Left renal cortex interstitium (tissue), 4 donors: ENCODE measurements around the gene ZSCAN12. TPM values are rescaled to one million over a fixed set of nuclear protein-coding genes. Genes with fewer than 3 reads are reported as not detected.
"Not testable (repeated sequence)": the region's sequence is repeated elsewhere in the genome, so short reads cannot be mapped to it uniquely, and the experiment has no call there.

ENCODE experiments used
- DNase-seq, 4 donors: peaks; one replicate each; pipeline ENCODE4 v3.0.0-alpha.2; 2013; ENCODE audit warnings: low read depth in 4 of 4, low spot score in 2 of 4, missing footprints in 1 of 4
- polyA plus RNA-seq, 4 donors: library from polyadenylated mRNA; unstranded; fragments of 120-200 nt; gene quantifications; one replicate each; pipeline ENCODE4 v1.2.1, GENCODE V29; 2013; ENCODE audit not compliant: insufficient read length in 4 of 4

The ZSCAN12 gene
- polyA plus RNA-seq, 4 donors, result 12.4 to 17.1 (median 15.6) TPM

DNA sequence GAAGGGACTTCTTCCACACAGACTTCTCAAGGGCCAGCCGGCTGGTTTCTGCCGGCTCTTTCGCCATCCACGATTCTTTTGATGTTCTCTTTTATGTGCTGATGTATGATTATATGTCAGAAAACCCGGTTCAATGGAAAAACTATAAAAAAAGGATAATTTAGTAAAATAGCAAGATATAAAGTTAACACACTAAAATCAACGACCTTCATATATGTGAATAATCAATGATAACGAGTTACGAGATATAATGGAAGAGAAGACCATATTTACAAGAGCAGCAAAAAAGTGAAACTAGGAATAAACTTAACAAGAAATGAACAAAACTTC, 540 bp upstream of the ZSCAN12 start:
- DNase-seq, result no peak

DNA sequence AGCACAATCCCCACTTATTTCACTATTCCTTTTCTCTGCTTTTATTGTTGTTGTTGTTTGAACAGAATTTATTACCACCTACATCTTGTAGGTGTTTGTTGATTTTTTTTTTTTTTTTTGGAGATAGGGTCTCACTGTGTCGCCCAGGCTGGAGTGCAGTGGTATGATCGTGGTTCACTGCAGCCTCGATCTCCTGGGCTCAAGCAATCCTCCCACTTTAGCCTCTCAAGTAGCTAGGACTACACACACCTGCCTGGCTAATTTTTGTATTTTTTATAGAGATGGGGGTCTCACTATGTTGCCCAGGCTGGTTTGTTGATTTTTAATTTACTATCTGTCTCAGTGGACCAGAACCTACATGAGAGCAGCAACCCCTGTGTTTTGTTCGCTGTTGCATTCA, 3.6 kb downstream of the ZSCAN12 start:
- DNase-seq, result no peak

DNA sequence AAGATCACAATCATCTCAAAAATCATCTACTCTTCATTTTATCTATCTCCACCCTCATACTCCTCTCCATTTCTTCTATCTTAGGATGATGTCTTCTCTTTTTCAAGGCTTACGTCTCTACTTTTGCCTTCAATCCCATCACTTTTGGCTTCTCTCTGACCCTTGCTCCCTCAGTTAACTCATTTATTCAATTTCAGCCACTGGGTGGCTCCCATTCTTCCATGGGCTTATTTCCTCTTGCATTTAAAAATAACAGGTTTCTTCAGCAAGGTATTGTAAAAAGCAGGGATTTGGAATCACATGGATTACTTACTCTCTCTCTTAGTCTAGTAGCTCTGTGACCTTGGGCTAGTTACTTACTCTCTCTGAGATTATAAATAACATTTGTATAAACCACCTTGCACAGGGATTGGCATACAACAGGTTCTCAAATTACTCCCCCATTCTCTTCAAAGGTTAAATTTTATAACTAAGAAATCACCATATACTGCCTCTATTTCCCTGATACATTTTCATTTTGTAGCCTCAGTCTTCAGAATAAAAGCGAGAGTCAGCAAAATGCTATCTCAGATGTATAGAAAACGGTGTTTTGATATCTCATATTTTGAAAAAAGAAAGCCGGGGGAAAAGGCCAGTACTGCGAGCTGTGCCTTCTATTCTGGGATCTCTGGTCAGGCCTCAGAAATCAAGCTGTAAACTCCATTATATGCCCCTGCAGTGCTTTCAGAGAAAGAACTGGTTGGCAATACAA, 5.5 kb downstream of the ZSCAN12 start:
- no peak for DNase-seq

DNA sequence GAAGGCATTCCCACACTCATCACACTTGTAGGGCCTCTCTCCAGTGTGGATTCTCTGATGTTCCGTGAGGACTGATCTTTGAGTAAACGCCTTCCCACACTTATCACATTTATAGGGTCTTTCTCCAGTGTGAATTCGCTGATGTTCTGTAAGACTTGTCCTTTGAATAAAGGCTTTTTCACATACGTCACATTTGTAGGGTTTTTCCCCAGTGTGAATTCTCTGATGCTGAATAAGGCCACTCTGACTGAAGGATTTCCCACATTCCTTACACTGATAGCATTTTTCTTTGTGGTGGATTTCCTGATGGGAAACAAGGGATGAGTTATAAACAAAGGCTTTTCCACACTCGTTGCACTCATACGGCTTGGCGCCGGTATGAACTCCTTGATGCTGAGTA, 8.9 kb downstream of the ZSCAN12 start:
- DNase-seq, result no peak

DNA sequence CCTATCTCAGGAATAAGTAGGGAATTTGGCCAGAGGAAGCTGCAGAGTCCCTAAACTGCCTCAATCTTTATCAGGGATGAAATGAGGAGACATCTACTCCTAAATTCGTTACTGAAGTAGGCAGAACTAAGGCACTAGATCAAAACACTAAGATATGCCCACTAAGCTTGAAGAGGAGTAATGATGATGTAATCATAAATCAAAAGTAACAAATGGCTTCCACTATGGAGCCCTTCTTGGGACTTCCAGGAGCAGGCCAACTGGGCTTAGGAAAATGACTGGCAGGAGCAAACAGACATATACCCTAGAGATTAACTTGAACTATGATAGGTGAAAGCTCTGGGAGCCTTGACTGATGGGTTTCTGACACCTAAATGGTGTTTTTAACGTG, 15.4 kb downstream of the ZSCAN12 start:
- DNase-seq, result no peak

DNA sequence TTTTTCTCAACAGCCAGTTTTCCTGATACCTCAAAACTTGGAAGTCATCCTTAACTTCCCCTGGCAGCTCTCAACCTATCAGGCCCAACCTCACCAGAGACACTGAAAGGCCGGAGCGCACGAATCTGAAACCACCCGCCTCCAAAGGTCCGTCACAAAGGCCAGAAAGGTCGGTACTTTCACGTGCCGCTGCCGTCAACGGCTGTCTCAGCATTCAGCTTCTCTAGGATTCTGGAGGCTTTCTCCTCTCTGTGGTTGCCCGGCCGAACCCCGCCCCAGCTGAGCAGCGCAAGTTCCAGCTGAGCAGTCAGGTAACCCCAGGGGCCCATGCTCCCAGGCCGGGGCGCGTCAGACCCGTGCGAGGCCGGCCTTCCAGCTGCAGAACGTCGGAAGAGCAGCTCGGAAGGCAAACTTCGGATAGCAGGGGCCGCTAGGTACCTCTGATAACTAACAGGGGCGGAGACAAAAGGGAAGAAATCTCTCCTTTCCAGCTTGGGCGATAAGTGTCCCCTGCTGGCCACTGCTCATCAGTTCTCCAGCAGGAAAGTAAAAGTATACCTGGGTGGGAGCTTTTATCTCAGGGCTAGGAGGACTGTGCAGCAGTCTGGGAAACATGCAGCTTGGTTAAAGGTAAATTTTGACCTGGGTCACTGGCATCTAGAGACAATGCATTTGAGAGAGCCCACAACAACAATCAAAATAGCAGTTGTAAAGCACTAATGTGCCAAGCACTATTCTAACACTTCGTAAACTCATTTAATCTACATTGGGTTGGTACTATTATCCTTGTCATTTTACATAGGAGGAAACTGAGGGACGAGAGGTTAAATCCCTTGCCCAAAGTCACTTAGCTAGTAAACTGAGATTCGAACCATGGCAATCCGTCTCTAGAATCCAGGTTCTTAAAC, 16.1 kb downstream of the ZSCAN12 start:
- peak; percentile 70 to 86 (median 82) for DNase-seq

DNA sequence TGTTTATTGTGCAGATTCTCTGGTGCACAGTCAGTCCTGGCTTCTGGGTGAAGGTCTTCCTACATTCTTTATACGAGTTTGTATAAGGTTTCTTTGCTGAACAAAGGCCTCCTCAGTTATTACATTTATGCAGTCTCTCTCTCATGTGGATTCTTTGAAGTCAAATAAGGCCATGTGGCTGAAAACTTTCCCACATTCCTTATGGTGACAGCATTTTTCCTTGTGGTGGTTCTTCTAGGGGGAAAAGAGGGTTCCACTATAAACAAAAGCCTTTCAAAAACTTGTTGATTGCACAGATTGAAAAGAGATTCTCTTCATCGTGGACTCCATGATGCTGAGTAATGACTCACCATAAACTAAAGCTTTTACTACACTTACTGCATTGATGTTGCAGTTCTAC, 19.2 kb downstream of the ZSCAN12 start:
- no peak for DNase-seq

DNA sequence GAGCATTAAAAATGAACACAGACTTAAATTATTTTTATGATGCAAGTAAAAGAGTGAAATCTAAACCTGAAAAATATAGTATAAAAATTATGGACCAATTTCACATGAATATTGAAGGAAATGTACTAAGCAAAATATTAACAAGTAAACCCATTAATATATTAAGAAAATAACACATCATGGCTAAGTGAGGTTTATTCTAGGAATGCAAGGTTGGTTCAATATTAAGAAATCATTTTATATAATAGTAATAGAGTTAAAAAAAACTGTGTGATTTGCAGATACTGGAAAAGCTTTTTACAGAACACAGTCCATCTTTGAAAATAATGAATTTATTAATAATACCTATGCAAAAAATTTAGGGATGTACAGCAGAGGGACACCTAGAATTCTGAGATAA, 20.9 kb downstream of the ZSCAN12 start:
- no peak for DNase-seq

DNA sequence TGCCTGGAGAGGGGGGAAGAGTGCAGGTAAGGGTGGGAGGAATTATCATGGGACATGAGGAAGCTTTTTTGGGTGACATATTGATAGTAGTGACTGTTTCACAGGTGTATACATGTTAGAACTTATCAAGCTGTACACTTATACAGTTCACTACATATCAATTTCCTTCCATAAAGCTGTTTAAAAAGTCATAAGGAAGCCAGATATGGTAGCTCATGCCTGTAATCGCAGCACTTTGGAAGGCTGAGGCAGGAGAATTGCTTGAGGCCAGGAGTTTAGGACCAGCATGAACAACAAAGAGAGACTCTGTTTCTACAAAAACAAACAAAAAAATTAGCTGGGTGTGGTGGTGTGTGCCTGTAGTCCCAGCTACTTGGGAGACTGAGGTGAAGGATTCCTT, 21.7 kb downstream of the ZSCAN12 start:
- DNase-seq, result no peak

DNA sequence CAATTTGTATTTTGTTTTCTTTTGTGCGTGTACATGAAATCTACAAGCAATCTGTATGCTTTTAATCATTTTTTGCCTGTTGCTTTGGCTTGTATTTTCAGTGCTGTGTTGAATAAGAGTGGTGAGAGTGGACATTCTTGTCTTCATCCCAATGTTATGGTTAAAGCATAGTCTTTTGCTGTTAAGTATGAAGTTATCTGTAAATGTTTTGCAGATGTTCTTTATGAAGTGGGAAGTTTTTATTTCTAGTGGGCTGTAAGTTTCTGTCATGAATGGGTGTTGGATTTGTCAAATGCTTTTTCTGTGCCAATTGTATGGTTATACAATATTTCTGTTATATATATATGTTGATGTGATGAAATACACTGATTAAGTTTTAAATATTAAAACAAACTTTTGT, 25.6 kb downstream of the ZSCAN12 start:
- DNase-seq, result no peak

DNA sequence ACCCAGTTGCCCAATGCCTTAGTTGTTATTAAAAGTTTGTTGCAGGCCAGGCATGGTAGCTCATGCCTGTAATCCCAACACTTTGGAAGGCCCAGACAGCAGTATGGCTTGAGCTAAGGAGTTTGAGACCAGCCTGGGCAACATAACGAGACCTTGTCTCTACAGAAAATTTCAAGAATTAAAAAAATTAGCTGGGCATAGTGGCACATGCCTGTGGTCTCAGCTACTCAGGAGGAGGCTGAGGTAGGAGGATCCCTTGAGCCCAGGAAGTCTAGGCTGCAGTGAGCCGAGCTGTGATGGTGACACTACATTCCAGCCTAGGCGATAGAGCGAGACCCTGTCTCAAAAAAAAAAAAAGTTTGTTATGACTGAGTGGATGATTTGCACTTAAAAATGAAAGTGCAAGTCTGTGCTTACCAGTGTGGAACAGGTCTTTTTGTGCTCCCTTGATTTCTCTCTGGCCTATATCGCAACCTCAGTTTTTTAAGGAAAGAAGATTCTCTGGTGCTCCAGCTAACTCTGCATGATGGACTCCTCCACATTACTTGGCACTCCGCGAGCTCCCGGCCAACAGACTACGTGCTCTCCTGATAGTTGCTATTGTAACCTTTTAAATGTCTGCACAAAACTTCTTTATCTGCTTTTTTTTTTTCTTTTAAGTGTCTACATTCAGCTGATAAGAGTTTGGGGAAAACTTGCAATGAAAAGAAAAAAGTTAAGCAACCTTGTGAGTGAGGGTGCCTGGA, 27.7 kb downstream of the ZSCAN12 start:
- DNase-seq, result no peak

DNA sequence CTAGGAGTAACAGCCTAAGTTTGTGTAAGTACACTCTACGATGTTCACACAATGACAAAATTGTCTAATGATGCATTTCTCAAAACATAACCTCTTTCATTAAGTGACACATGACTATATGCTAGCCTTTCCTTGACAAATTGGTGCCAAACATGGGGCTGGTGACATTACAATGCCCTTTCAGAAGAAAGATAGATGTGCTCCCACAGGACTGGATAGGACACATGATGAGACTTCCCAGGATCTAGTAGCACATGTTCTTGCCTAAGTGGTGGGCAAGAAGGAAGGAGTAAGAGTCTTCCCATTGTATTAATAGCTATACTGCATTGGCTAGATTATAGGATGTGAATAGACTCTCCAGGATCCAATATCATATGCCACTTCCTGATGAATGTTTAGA, 28.3 kb downstream of the ZSCAN12 start:
- DNase-seq, result no peak

DNA sequence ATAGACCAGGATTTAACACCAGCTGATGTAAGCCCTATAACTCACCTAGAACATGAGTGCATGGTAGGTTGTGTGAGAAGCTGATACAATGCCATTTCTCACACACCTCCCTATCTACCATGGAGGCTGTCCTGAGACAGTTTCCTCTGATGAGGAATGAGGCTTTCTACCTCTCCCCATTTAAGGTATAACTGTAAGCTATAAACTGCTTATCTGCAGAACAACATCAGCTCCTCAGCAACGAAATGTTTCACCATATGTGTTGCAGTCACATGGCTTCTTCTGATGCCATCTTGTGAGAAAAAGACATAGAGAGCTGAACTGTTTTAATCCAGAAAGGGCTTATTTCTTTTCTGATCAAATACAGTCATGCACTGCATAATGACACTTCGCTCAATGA, 29.1 kb downstream of the ZSCAN12 start:
- DNase-seq, result no peak

DNA sequence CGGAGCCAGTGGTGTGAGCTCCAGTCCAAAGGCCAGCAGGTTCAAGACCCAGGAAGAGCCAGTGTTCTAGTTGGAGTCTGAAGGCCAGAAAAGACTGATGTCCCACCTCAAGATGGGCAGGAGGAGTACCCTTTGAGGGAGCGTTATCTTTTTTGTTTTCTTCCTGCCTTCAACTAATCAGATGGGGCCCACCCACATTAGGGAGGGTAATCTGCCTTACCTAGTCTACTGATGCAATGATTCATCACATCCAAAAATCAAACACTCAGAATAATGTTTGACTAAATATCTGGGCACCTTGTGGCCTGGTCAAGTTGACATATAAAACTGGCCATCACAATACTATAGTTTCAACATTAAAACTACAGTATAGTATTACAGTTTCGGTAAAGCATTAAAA, 30.1 kb downstream of the ZSCAN12 start:
- DNase-seq, result no peak

DNA sequence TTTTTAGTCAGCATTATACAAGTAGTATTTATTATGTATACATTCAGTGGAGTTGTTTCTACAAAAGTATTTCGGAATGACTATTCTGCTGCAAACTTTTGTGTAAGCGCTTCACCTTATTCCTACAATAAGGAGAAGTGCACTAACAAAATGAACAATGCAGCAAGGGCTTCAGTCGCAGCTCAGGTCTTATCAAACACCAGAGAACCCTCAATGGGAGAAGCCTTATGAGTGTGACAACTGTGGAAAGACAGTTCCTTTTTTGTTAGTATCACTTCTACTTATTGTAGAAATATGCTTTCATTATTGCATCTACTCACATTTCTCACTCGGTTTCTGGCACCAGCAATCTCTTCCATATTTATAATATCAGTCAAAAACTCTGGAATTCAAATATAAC, 31.0 kb downstream of the ZSCAN12 start:
- no peak for DNase-seq

DNA sequence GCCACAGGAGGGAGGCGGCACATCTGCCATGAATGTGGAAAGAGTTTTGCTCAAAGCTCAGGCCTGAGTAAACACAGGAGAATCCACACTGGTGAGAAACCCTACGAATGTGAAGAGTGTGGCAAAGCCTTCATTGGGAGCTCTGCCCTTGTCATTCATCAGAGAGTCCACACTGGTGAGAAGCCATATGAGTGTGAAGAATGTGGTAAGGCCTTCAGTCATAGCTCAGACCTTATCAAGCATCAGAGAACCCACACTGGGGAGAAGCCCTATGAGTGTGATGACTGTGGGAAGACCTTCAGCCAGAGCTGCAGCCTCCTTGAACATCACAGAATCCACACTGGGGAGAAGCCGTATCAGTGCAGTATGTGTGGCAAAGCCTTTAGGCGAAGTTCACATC, 34.0 kb downstream of the ZSCAN12 start:
- DNase-seq, result not testable (repeated sequence)

DNA sequence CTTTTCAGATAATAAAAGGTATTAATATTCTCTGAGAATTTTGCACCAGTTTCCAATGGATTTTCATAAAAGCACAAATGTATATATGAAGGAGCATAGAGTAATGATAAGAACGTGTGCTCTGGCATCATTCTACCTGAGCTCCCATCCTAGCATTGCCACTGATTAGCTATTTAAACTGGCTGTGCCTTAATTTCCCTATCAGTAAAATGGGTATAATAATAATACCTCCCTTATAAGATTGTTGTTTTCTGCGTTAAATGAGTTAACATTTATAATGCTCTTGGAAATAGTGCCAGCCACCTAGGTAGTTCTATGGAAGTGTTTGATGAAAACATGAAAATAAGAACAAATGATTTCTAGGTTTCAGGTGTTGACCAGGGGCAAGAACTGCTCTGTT, 38.6 kb downstream of the ZSCAN12 start:
- no peak for DNase-seq

DNA sequence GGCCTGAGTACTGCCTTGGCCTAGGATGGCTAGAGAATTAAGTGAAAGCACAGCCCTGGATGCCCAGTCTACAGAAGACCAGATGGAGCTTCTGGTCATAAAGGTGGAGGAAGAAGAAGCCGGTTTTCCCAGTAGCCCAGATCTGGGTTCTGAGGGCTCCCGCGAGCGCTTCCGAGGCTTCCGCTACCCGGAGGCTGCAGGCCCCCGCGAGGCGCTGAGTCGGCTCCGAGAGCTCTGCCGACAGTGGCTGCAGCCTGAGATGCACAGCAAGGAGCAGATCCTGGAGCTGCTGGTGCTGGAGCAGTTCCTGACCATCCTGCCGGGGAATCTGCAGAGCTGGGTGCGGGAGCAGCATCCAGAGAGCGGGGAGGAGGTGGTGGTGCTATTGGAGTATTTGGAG, 40.0 kb downstream of the ZSCAN12 start:
- DNase-seq, result not testable (repeated sequence)

DNA sequence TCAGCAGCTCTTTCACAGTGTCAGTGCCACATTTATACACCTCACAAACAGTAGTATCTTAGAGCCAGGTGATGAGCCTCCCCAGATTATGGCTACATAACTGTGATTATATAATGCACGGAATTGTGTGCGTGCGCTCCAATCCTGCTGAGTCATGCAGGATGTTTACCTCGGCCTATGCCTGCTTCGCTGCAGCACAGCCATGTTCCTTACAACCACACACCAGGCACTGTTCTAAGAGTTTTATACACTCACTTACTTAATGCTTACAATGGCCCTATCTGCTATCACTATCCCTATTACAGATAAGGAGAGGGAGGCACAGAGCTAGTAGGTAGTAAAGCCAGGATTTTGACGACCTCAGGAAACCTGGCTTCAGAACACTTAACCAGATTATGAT, 42.5 kb downstream of the ZSCAN12 start:
- no peak for DNase-seq

DNA sequence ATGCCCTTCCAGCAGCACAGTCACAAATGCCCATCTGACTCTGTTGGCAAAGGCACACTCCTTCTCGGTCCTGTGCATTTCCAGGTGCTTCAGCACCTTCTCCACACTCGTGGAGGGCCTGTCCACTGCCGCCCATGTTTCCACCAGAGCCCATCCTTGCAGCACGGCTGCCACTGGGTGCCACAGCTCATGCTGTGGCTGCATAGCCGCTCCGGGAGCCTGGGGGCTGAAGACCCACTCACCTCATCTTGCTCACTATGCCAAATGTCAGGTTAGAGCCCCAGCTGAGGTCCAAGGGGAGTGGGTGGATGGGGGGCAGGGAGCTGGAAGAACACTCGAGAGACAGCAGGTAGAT, 42.9 kb downstream of the ZSCAN12 start:
- no peak for DNase-seq
